Motor neuron (in vitro differentiated cells): ENCODE results near the gene IGFBP1. TPM values are rescaled to one million over a fixed set of nuclear protein-coding genes. Genes with fewer than 3 reads are reported as not detected.
A peak's percentile ranks its signal among the peaks of the same experiment; 100 is the strongest.
"Not testable (repeated sequence)": the region's sequence is repeated elsewhere in the genome, so short reads cannot be mapped to it uniquely, and the experiment has no call there.

ENCODE experiments used
- ATAC-seq, 8 experiments: fragments of 200-7000 bp; cut with Tn5 transposase; replicated peaks in 6 of 8; 2 replicates each; pipeline ENCODE4 v1.8.0; 2021; ENCODE audit warnings: mild to moderate bottlenecking in 8 of 8, moderate library complexity in 8 of 8
- H3K27ac ChIP-seq, 2 donors: fragments of 250-450 bp; sonication (Bioruptor Pico); 2 replicates each; pipeline ENCODE4 v1.9.0; 2021; ENCODE audit warnings: antibody characterized with exemption in 2 of 2, mild to moderate bottlenecking in 2 of 2, moderate library complexity in 1 of 2
- H3K4me1 ChIP-seq, 2 donors: fragments of 250-450 bp; sonication (Bioruptor Pico); replicated peaks in 1 of 2; 2 replicates each; pipeline ENCODE4 v1.6.1; 2021; ENCODE audit warnings: antibody characterized with exemption in 2 of 2, mild to moderate bottlenecking in 2 of 2, moderate library complexity in 1 of 2
- H3K4me3 ChIP-seq, 5 donors: fragments of 250-450 bp; sonication (Bioruptor Pico); 2 replicates each; pipeline ENCODE4 v1.9.0; 2021; ENCODE audit warnings: antibody characterized with exemption in 5 of 5, mild to moderate bottlenecking in 5 of 5, moderate library complexity in 4 of 5
- WGBS, 10 experiments: fragments of 450-650 bp; shearing (Covaris generic); methylation state at CpG; one replicate each; pipeline ENCODE4 v1.0.0; 2022; 5-methylcytosine and 5-hydroxymethylcytosine counted together
- in situ Hi-C, 9 experiments: fragments of 400-800 bp; cut with MboI; loops; one replicate each; pipeline ENCODE4 v1.15.0; 2021; ENCODE audit warnings: low sequenced_read_pairs in 9 of 9, low pct_unique_long_range_greater_than_20kb in 2 of 9; ENCODE audit not compliant: unreplicated experiment in 9 of 9
- total RNA-seq, 8 experiments: library from RNA; unstranded; fragments of 300-600 nt; gene quantifications; 2 replicates each; pipeline versions ENCODE4 v1.2.3 to v1.2.4, GENCODE V29; 2022

IGFBP1 gene
- total RNA-seq = not detected

DNA sequence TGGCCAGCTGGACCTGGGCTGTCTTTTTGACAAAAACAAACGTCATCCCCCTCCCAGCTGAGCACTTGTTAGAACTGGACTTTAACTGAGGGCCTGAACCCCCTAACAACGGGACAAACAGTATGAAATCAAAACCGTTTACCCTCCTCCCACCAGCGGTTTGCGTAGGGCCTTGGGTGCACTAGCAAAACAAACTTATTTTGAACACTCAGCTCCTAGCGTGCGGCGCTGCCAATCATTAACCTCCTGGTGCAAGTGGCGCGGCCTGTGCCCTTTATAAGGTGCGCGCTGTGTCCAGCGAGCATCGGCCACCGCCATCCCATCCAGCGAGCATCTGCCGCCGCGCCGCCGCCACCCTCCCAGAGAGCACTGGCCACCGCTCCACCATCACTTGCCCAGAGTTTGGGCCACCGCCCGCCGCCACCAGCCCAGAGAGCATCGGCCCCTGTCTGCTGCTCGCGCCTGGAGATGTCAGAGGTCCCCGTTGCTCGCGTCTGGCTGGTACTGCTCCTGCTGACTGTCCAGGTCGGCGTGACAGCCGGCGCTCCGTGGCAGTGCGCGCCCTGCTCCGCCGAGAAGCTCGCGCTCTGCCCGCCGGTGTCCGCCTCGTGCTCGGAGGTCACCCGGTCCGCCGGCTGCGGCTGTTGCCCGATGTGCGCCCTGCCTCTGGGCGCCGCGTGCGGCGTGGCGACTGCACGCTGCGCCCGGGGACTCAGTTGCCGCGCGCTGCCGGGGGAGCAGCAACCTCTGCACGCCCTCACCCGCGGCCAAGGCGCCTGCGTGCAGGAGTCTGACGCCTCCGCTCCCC, at the start of gene IGFBP1:
IGFBP1 (plus strand) TSS at position 304 of the 808 bp plus-strand sequence; CDS start at position 469, 165 bp downstream.
- in situ Hi-C loops = no loop called here
- 0 to 39% (median 13%) methylated on average over 1 to 25 of the region's 73 CpGs; no CpG with 5 or more reads in 1 of the 10 experiments for WGBS, 10 experiments
- ATAC-seq = peak; percentile 54 to 86 (median 80)
- H3K27ac ChIP-seq = no peak within 1 kb of the TSS
- H3K4me3 ChIP-seq = peak within 1 kb of the TSS; percentile 23 to 36 (median 33)
- H3K4me1 ChIP-seq = peaks cover 0 to 3% of the 10 kb centered on the region in 2 donors

- 50 to 100% (median 90%) methylated on average over 1 of the region's 2 CpGs; no CpG with 5 or more reads in 6 of the 10 experiments for WGBS, 10 experiments
- ATAC-seq, in situ Hi-C loops: not testable (repeated sequence)
Measured at GRCh38 chr7:45838852-45839251, 49.4 kb upstream of the IGFBP1 start.

GRCh38 chr7:45841926-45842717, 46.2 kb upstream of the IGFBP1 start:
- H3K27ac ChIP-seq, in situ Hi-C loops, H3K4me3 ChIP-seq, H3K4me1 ChIP-seq: not testable (repeated sequence)
- 0 to 83% (median 58%) methylated on average over 1 to 4 of the region's 4 CpGs; no CpG with 5 or more reads in 2 of the 10 experiments for WGBS, 10 experiments
- ATAC-seq = peak in 2 of 8 experiments; percentile 22 to 27

More at GRCh38 chr7:45838852-45839251, 49.4 kb upstream of the IGFBP1 start:
- H3K4me1 ChIP-seq, H3K4me3 ChIP-seq, H3K27ac ChIP-seq: not testable (repeated sequence)

- WGBS, 10 experiments = 92 to 100% methylated on average over 1 to 2 of the region's 5 CpGs; no CpG with 5 or more reads in 8 of the 10 experiments
- in situ Hi-C loops, H3K4me3 ChIP-seq, H3K27ac ChIP-seq, H3K4me1 ChIP-seq: not testable (repeated sequence)
- peak in 3 of 8 experiments; percentile 64 to 91 (median 72) for ATAC-seq
Measured at GRCh38 chr7:45846536-45846935, 41.8 kb upstream of the IGFBP1 start.

DNA sequence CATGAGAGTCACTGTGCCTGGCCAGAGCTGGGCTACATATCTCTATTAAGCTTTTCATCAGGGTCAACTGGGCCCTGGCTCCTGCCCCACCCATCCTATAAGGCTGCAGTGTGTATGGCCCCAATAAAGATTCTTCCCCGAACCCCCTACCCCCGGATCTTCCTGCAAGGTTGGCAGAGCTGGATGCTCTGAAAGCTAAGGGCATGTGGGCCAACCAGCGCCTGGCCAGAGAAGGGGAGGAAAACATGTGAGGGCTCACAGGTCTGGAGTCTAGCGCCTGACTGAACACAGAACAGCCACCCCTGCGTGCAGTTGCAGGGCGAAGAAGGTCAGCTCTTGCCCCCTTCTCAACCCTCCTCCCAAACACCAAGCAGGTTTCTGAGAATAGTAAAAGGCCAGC, 39.6 kb upstream of the IGFBP1 start:
- WGBS, 10 experiments = 83 to 100% methylated on average over 2 of the region's 6 CpGs; no CpG with 5 or more reads in 8 of the 10 experiments
- H3K27ac ChIP-seq, ATAC-seq, H3K4me1 ChIP-seq, H3K4me3 ChIP-seq, in situ Hi-C loops: not testable (repeated sequence)

GRCh38 chr7:45852984-45853383, 35.3 kb upstream of the IGFBP1 start:
- not testable (repeated sequence) for H3K4me1 ChIP-seq, H3K4me3 ChIP-seq, H3K27ac ChIP-seq
- in situ Hi-C loops = loop anchor here in 5 of 9 experiments (25.0 kb wide), 1 partner anchor 691 kb away; the partner anchor contains the start of gene RAMP3 (in 5 of the 5)
- WGBS, 10 experiments = no CpG with 5 or more reads among the region's 10 CpGs
- peak in 5 of 8 experiments; percentile 41 to 70 (median 60) for ATAC-seq

- not testable (repeated sequence) for ATAC-seq, H3K4me3 ChIP-seq, H3K27ac ChIP-seq, H3K4me1 ChIP-seq
- in situ Hi-C loops = loop anchor here in 5 of 9 experiments (25.0 kb wide), 1 partner anchor 691 kb away; the partner anchor contains the start of gene RAMP3 (in 5 of the 5)
- WGBS, 10 experiments = no CpG with 5 or more reads among the region's 8 CpGs
Measured at GRCh38 chr7:45853491-45853890, 34.8 kb upstream of the IGFBP1 start.

DNA sequence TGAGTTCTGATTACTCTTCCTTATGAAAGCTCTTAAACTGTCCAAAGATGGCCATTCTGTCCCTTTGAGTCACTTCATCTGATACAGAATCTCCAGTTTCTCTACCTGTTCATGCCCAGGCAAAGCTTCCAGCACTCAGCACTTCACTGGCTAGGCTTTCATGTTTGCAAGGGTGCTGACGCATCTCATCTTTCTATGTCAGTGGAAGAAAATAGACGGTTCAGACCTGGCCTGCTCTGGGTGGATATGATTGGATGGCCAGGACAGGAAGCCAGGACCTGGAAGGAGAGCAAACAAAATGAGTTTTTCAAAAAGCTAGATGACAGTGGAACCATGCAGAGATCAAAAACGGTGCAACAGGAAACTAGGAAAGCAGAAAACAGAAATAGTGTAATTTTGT, 32.6 kb upstream of the IGFBP1 start:
- peak in 5 of 8 experiments; percentile 34 to 74 (median 65) for ATAC-seq
- in situ Hi-C loops = loop anchor here in 5 of 9 experiments (25.0 kb wide), 1 partner anchor 693 kb away; the partner anchor contains the start of gene RAMP3 (in 5 of the 5)

DNA sequence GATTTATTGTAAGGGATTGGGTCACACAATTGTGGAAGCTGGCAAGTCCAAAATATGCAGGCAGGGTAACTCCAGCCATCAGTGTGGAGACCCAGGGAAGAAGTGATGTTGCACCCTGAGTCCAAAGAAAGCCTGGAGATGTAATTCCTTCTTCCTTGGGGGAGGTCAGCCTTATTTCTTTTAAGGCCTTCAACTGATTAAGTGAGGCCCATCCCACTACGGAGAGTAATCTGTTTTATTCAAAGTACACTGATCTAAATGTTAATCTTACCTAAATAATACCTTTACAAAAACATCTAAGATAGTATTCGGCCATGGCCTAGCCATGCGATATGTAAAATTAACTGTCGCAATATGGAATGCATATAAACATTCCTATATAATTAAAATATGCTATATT, 31.4 kb upstream of the IGFBP1 start:
- not testable (repeated sequence) for H3K4me3 ChIP-seq, ATAC-seq, H3K27ac ChIP-seq, H3K4me1 ChIP-seq
- 20 to 100% (median 90%) methylated on average over 1 to 3 of the region's 4 CpGs; no CpG with 5 or more reads in 1 of the 10 experiments for WGBS, 10 experiments
- in situ Hi-C loops = loop anchor here in 5 of 9 experiments (25.0 kb wide), 1 partner anchor 695 kb away; the partner anchor contains the start of gene RAMP3 (in 5 of the 5)

More for the DNA sequence above, 32.6 kb upstream of the IGFBP1 start:
- H3K4me3 ChIP-seq, H3K27ac ChIP-seq, H3K4me1 ChIP-seq: not testable (repeated sequence)
- 0 to 40% (median 8%) methylated on average over 1 of the region's 3 CpGs; no CpG with 5 or more reads in 6 of the 10 experiments for WGBS, 10 experiments

- in situ Hi-C loops = loop anchor here in 6 of 9 experiments (10.0 to 25.0 kb wide), 2 partner anchors 701 to 709 kb away; partner anchors contain the start of gene RAMP3 (in 6 of the 6)
- H3K4me3 ChIP-seq = no peak overlapping the region
- no peak overlapping the region for H3K27ac ChIP-seq
- ATAC-seq = peak in 1 of 8 experiments; percentile 57
- no peaks in the 10 kb centered on the region for H3K4me1 ChIP-seq
- 0 to 67% (median 30%) methylated on average over 1 to 9 of the region's 9 CpGs; no CpG with 5 or more reads in 4 of the 10 experiments for WGBS, 10 experiments
Measured at GRCh38 chr7:45863715-45864114, 24.6 kb upstream of the IGFBP1 start.

DNA sequence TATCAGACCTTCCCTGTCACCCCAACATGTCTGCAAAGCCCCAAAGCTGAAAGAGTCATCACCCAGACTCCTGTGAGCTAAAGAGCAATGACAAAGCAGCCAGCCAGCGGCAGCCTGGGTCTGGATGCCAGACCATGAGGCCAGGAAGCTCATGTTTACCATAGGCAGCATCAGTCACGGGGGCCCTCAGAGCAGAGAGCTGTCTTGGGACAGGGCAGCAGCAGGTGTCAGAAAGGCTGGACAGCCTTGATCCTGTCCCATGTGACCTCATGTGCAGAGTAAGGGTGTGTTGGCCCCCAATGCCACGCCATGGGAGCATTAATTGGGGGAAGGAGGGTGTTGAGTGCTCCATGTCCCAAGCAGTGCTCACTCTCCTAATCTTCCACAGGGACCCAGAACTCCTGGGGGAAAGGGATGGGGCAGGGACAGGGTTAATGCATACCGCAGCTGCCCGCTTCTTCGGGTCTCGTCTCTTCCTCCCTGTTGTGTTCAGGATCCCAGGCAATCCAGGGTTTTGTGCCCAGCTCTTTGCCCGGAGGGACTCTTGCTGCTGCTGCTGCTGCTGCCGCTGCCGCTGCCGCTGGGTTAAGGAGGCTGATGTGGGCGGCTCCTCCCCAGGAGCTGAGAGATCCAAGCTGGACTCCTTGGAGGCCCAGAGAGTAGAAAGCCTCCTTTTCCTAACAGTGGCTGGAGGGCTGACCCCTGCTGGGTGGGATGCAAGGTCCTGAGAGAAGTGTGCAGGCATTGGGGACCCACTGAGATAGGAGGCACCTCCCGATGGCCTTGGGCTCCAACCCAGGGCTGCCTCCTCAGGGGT, 22.5 kb upstream of the IGFBP1 start:
- in situ Hi-C loops = loop anchor here in 6 of 9 experiments (10.0 to 25.0 kb wide), 2 partner anchors 704 to 711 kb away; partner anchors contain the start of gene RAMP3 (in 6 of the 6)
- Histone ChIP-seq H3K4me1 (no peaks in the 10 kb centered on the region), H3K4me3 (no peak overlapping the region), H3K27ac (no peak overlapping the region)
- peak in 2 of 8 experiments; percentile 24 to 71 for ATAC-seq
- WGBS, 10 experiments = 0 to 100% (median 73%) methylated on average over 1 to 5 of the region's 13 CpGs; no CpG with 5 or more reads in 5 of the 10 experiments

GRCh38 chr7:45867471-45867870, 20.8 kb upstream of the IGFBP1 start:
- in situ Hi-C loops = loop anchor here in 6 of 9 experiments (10.0 to 25.0 kb wide), 2 partner anchors 705 to 713 kb away; partner anchors contain the start of gene RAMP3 (in 6 of the 6)
- H3K4me1 ChIP-seq = no peaks in the 10 kb centered on the region
- ATAC-seq = no peak
- no peak overlapping the region for H3K4me3 ChIP-seq
- H3K27ac ChIP-seq = no peak overlapping the region
- 0 to 92% (median 71%) methylated on average over 1 to 2 of the region's 2 CpGs; no CpG with 5 or more reads in 3 of the 10 experiments for WGBS, 10 experiments
